ENCODE data around the gene COBL. TPM values are rescaled to one million over a fixed set of nuclear protein-coding genes. Genes with fewer than 3 reads are reported as not detected.

The COBL gene
- total and polyA plus RNA-seq, 2 of the 4 experiments (the other 2 are of a cell fraction): under 0.01 TPM; not detected in 1

GRCh38 chr7:51033727-51034520 lies 282.7 kb downstream of the COBL start:
- Histone ChIP-seq H2AK5ac (ENCODE audit: low read depth, low read length) (peak overlapping the region; percentile 28; the same call in 1 of the 2 replicates), H4K5ac (ENCODE audit: low read depth, low read length) (peak overlapping the region; percentile 15; the same call in 1 of the 2 replicates), H3K4me2 (ENCODE audit: low read depth, low read length) (peak overlapping the region; percentile 16), H3K27ac (ENCODE audit: insufficient read depth, low read length) (peak overlapping the region; percentile 77), H4K8ac (ENCODE audit: low read depth in 2 of 2, low read length in 2 of 2) (peak overlapping the region; percentile 26 to 36; a peak in 2 of 4 replicates), H3K18ac (ENCODE audit: low read depth, low read length) (peak overlapping the region; percentile 11; the same call in 1 of the 2 replicates), H2BK120ac (ENCODE audit: low read depth, low read length) (peak overlapping the region; percentile 86), H3K9me1 (ENCODE audit: insufficient read depth, low read length) (peaks cover 15% of the 10 kb centered on the region), H3K79me1 (ENCODE audit: low read depth in 1 of 2, low read length in 2 of 2) (no peaks in the 10 kb centered on the region), H2AK9ac (replicated peaks; ENCODE audit: low read depth, low read length, poor library complexity) (peak overlapping the region; percentile 30), H3K36me3 (ENCODE audit: control insufficient read depth, insufficient read depth, low read length) (no peaks in the 10 kb centered on the region), H3K23ac (ENCODE audit: low read depth, low read length) (peak overlapping the region; percentile 43; the same call in 1 of the 2 replicates), H3K14ac (replicated peaks; ENCODE audit: low read depth, low read length) (peak overlapping the region; percentile 70), H4K91ac (ENCODE audit: insufficient read depth, low read depth, low read length) (peak overlapping the region; percentile 78), H4K20me1 (ENCODE audit: insufficient read depth, low read length) (peaks cover 7% of the 10 kb centered on the region; the same call in 1 of the 2 replicates), H3K27me3 (ENCODE audit: control insufficient read depth, insufficient read depth, low read length) (peaks cover 13% of the 10 kb centered on the region), H3K9ac (ENCODE audit: low read depth, low read length) (no peak overlapping the region), H3K56ac (ENCODE audit: extremely low read depth, insufficient read depth, low read length) (no peak overlapping the region), H2BK20ac (ENCODE audit: low read depth, low read length) (peak overlapping the region; percentile 88), H3K9me3 (ENCODE audit: control insufficient read depth, insufficient read depth, low read length) (no peaks in the 10 kb centered on the region), H3K4ac (ENCODE audit: low read depth, low read length) (peak overlapping the region; percentile 76), H2BK15ac (ENCODE audit: low read depth, low read length) (peak overlapping the region; percentile 54; the same call in 2 of the 3 replicates), H2AFZ (replicated peaks; ENCODE audit: low read length, poor library complexity) (peak overlapping the region; percentile 79), H3K4me3 (ENCODE audit: insufficient read depth, low read depth, low read length) (no peak overlapping the region), H2BK5ac (ENCODE audit: low read depth, low read length, poor library complexity, severe bottlenecking) (peak overlapping the region; percentile 35), H3K4me1 (ENCODE audit: control insufficient read depth, insufficient read depth, low read length) (peaks cover 20% of the 10 kb centered on the region)
- TF ChIP-seq MAFK (IDR thresholded peaks at IDR 0.05; ENCODE audit: low read depth, low read length): no peak
- no peak for TF ChIP-seq POLR2A (IDR thresholded peaks at IDR 0.05; ENCODE audit: low read depth, low read length)
- TF ChIP-seq FOS (IDR thresholded peaks at IDR 0.05; ENCODE audit: low read depth, low read length): no peak
- TF ChIP-seq CEBPB (IDR thresholded peaks at IDR 0.05; ENCODE audit: low read depth, low read length): no peak
- TF ChIP-seq RAD21 (IDR thresholded peaks at IDR 0.05; ENCODE audit: low read length): no peak
- no peak for TF ChIP-seq MXI1 (IDR thresholded peaks at IDR 0.05; ENCODE audit: borderline replicate concordance, low read depth, low read length)
- TF ChIP-seq SMC3 (IDR thresholded peaks at IDR 0.05; ENCODE audit: low read depth, low read length): no peak
- TF ChIP-seq RCOR1 (IDR thresholded peaks at IDR 0.05; ENCODE audit: insufficient replicate concordance, low read length): no peak
- no peak for TF ChIP-seq RFX5 (IDR thresholded peaks at IDR 0.05; ENCODE audit: low read depth, low read length)
- no peak for TF ChIP-seq NFE2L2 (IDR thresholded peaks at IDR 0.05; ENCODE audit: low read depth, low read length)
- TF ChIP-seq, protein P1, sequence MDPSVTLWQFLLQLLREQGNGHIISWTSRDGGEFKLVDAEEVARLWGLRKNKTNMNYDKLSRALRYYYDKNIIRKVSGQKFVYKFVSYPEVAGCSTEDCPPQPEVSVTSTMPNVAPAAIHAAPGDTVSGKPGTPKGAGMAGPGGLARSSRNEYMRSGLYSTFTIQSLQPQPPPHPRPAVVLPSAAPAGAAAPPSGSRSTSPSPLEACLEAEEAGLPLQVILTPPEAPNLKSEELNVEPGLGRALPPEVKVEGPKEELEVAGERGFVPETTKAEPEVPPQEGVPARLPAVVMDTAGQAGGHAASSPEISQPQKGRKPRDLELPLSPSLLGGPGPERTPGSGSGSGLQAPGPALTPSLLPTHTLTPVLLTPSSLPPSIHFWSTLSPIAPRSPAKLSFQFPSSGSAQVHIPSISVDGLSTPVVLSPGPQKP (IDR thresholded peaks at IDR 0.05; ENCODE audit: borderline replicate concordance, low read depth, low read length): no peak
- no peak for TF ChIP-seq BHLHE40 (IDR thresholded peaks at IDR 0.05; ENCODE audit: low read depth, low read length)
- no peak for TF ChIP-seq CHD1 (IDR thresholded peaks at IDR 0.05; ENCODE audit: low read depth, low read length)
- TF ChIP-seq, protein P2, sequence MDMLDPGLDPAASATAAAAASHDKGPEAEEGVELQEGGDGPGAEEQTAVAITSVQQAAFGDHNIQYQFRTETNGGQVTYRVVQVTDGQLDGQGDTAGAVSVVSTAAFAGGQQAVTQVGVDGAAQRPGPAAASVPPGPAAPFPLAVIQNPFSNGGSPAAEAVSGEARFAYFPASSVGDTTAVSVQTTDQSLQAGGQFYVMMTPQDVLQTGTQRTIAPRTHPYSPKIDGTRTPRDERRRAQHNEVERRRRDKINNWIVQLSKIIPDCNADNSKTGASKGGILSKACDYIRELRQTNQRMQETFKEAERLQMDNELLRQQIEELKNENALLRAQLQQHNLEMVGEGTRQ (IDR thresholded peaks at IDR 0.05; ENCODE audit: low read depth, low read length): no peak
- in situ Hi-C loops (cut with MboI; ENCODE audit: low sequenced_read_pairs) (no loop called here), dilution Hi-C loops (cut with HindIII; ENCODE audit: low sequenced_read_pairs, unreplicated experiment) (no loop called here), intact Hi-C loops (cut with micrococcal nuclease) (no loop called here)
- ATAC-seq (ENCODE audit: low read depth) (peak; percentile 8; the same call in 1 of the 2 replicates), DNase-seq (no peak)
- BruUV-seq (replicated peaks): no TSS peak
- CTCF ChIA-PET: interaction anchor here (0.6 kb wide), 1 partner anchor 37 kb away, joined by 3 read pairs; no protein-coding TSS in a partner anchor
- WGBS, 2 experiments (ENCODE audit: extremely low coverage in 2 of 2, insufficient read length in 1 of 2): no CpG with 5 or more reads among the region's 8 CpGs
- POLR2A ChIA-PET (ENCODE audit: unreplicated experiment): no interaction called here

All from IMR-90 (cell line).